ENCODE results near the gene HECTD1. TPM values are rescaled to one million over a fixed set of nuclear protein-coding genes. Genes with fewer than 3 reads are reported as not detected.

HECTD1 gene
- total RNA-seq, 1 experiment from 2014 or later = 160 TPM

DNA sequence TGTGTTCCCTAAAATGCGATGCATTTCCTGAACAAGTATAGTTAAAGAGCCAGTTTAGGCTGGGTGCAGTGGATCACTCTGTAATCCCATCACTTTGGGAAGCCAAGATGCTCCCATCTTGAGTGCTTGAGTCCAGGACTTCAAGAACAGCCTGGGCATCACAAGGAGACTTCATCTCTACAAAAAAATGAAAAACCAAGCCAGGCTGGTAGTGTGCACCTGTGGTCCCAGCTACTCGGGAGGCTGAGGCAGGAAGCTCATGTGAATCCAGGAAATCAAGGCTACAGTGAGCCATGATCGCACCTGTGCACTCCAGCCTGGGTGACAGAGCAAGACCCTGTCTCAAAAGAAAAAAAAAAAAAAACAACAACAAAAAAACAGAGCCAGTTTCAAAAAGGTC lies 26.3 kb downstream of the HECTD1 start:
- H3K36me3 ChIP-seq (ENCODE audit: control insufficient read depth in 1 of 2, insufficient read depth in 2 of 2, low read length in 2 of 2) = peaks cover 3 to 7% of the 10 kb centered on the region in 2 experiments; a peak in 2 of 4 replicates
- H3K9me2 ChIP-seq (ENCODE audit: insufficient read depth) = no peaks in the 10 kb centered on the region
- ChIA-PET CTCF (no interaction called here), POLR2A (no interaction called here), RAD21 (ENCODE audit: low non-redundant PET in 1 of 2, low total read pairs in 2 of 2, uncharacterized antibody in 2 of 2, unreplicated experiment in 2 of 2) (no interaction called here)
- H3K4me2 ChIP-seq (ENCODE audit: low read length) = no peak overlapping the region
- H2AFZ ChIP-seq (ENCODE audit: low read depth, low read length, poor library complexity, severe bottlenecking) = no peak overlapping the region
- H3K9me3 ChIP-seq (ENCODE audit: control insufficient read depth in 1 of 2, insufficient read depth in 1 of 2, low read depth in 1 of 2, low read length in 2 of 2) = no peaks in the 10 kb centered on the region
- no peak overlapping the region for H3K27ac ChIP-seq (ENCODE audit: low read depth, low read length)
- H3K79me2 ChIP-seq (ENCODE audit: insufficient read depth, low read length) = peaks cover 93% of the 10 kb centered on the region
- intact Hi-C loops (cut with micrococcal nuclease) = no loop called here
- no peak overlapping the region for H3K9ac ChIP-seq (ENCODE audit: low read length)
- DNase-seq (ENCODE audit: low read depth, low spot score) (no peak), ATAC-seq (no peak)
- H3K27me3 ChIP-seq (ENCODE audit: insufficient read depth, low read length) = no peaks in the 10 kb centered on the region
- H3K4me3 ChIP-seq (replicated peaks in 1 of 2; ENCODE audit: low read depth in 1 of 2, low read length in 2 of 2) = no peak overlapping the region
- no TSS peak for BruUV-seq (replicated peaks)
- TF ChIP-seq, protein P1, sequence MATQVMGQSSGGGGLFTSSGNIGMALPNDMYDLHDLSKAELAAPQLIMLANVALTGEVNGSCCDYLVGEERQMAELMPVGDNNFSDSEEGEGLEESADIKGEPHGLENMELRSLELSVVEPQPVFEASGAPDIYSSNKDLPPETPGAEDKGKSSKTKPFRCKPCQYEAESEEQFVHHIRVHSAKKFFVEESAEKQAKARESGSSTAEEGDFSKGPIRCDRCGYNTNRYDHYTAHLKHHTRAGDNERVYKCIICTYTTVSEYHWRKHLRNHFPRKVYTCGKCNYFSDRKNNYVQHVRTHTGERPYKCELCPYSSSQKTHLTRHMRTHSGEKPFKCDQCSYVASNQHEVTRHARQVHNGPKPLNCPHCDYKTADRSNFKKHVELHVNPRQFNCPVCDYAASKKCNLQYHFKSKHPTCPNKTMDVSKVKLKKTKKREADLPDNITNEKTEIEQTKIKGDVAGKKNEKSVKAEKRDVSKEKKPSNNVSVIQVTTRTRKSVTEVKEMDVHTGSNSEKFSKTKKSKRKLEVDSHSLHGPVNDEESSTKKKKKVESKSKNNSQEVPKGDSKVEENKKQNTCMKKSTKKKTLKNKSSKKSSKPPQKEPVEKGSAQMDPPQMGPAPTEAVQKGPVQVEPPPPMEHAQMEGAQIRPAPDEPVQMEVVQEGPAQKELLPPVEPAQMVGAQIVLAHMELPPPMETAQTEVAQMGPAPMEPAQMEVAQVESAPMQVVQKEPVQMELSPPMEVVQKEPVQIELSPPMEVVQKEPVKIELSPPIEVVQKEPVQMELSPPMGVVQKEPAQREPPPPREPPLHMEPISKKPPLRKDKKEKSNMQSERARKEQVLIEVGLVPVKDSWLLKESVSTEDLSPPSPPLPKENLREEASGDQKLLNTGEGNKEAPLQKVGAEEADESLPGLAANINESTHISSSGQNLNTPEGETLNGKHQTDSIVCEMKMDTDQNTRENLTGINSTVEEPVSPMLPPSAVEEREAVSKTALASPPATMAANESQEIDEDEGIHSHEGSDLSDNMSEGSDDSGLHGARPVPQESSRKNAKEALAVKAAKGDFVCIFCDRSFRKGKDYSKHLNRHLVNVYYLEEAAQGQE (IDR thresholded peaks at IDR 0.05; ENCODE audit: low read depth) = no peak
- no peak for TF ChIP-seq ELF1 (IDR thresholded peaks at IDR 0.05; ENCODE audit: borderline replicate concordance, low read depth)
- no peaks in the 10 kb centered on the region for H4K20me1 ChIP-seq (ENCODE audit: insufficient read depth)
- H3K4me1 ChIP-seq (ENCODE audit: control insufficient read depth in 1 of 2, insufficient read depth in 2 of 2, low read length in 2 of 2) = no peaks in the 10 kb centered on the region

GRCh38 chr14:31180299-31181051 lies 27.1 kb downstream of the HECTD1 start:
- Histone ChIP-seq H3K9me2 (ENCODE audit: insufficient read depth) (no peaks in the 10 kb centered on the region), H3K27ac (ENCODE audit: low read depth, low read length) (no peak overlapping the region), H3K4me1 (ENCODE audit: control insufficient read depth in 1 of 2, insufficient read depth in 2 of 2, low read length in 2 of 2) (no peaks in the 10 kb centered on the region), H2AFZ (ENCODE audit: low read depth, low read length, poor library complexity, severe bottlenecking) (no peak overlapping the region), H3K4me3 (replicated peaks in 1 of 2; ENCODE audit: low read depth in 1 of 2, low read length in 2 of 2) (no peak overlapping the region), H4K20me1 (ENCODE audit: insufficient read depth) (no peaks in the 10 kb centered on the region), H3K9ac (ENCODE audit: low read length) (no peak overlapping the region), H3K4me2 (ENCODE audit: low read length) (no peak overlapping the region), H3K36me3 (ENCODE audit: control insufficient read depth in 1 of 2, insufficient read depth in 2 of 2, low read length in 2 of 2) (peaks cover 7 to 8% of the 10 kb centered on the region in 2 experiments; a peak in 2 of 4 replicates), H3K27me3 (ENCODE audit: insufficient read depth, low read length) (no peaks in the 10 kb centered on the region), H3K79me2 (ENCODE audit: insufficient read depth, low read length) (peaks cover 89% of the 10 kb centered on the region), H3K9me3 (ENCODE audit: control insufficient read depth in 1 of 2, insufficient read depth in 1 of 2, low read depth in 1 of 2, low read length in 2 of 2) (no peaks in the 10 kb centered on the region)
- TF ChIP-seq SP1 (IDR thresholded peaks at IDR 0.05; ENCODE audit: low read depth) = no peak
- no peak for TF ChIP-seq SRF (IDR thresholded peaks at IDR 0.05; ENCODE audit: low read depth)
- no peak for TF ChIP-seq FOSL1 (IDR thresholded peaks at IDR 0.05; ENCODE audit: low read depth)
- TF ChIP-seq YY1 (IDR thresholded peaks at IDR 0.05; ENCODE audit: extremely low read depth, insufficient replicate concordance, low read depth, low read length) = no peak
- TF ChIP-seq ELF1 (IDR thresholded peaks at IDR 0.05; ENCODE audit: borderline replicate concordance, low read depth) = no peak
- TF ChIP-seq ZFX (IDR thresholded peaks at IDR 0.05) = no peak
- no peak for TF ChIP-seq EZH2phosphoT487 (IDR thresholded peaks at IDR 0.05; ENCODE audit: borderline replicate concordance)
- no peak for TF ChIP-seq SIN3A (IDR thresholded peaks at IDR 0.05; ENCODE audit: low read depth)
- TF ChIP-seq RAD21 (IDR thresholded peaks at IDR 0.05; ENCODE audit: low read depth) = no peak
- ChIA-PET POLR2A (interaction anchor here (0.6 kb wide), 1 partner anchor 35 kb away, joined by 3 read pairs; no protein-coding TSS in a partner anchor), CTCF (no interaction called here), RAD21 (ENCODE audit: low non-redundant PET in 1 of 2, low total read pairs in 2 of 2, uncharacterized antibody in 2 of 2, unreplicated experiment in 2 of 2) (no interaction called here)
- BruUV-seq (replicated peaks) = no TSS peak
- ATAC-seq = no peak
- intact Hi-C loops (cut with micrococcal nuclease) = no loop called here
- DNase-seq (ENCODE audit: low read depth, low spot score) = no peak

Data from HCT116 (cell line).